Activated CD4-positive, alpha-beta memory T cell treated with anti-CD3 and anti-CD28 coated beads for 36 hours (primary cell): ENCODE data around the gene CALN1. TPM values are rescaled to one million over a fixed set of nuclear protein-coding genes. Genes with fewer than 3 reads are reported as not detected.
"Not testable (repeated sequence)": the region's sequence is repeated elsewhere in the genome, so short reads cannot be mapped to it uniquely, and the experiment has no call there.

Source experiments
- CTCF ChIA-PET: fragments of 350-600 bp; sonication (Branson Sonifier 250); formaldehyde crosslinking; loops from one replicate; lab custom pipeline; 2021; ENCODE audit warnings: antibody characterized with exemption, inconsistent platforms; lab: Charles Lee
- POLR2A ChIA-PET: fragments of 350-600 bp; sonication (Branson Sonifier 250); formaldehyde crosslinking; loops from one replicate; lab custom pipeline; 2021; ENCODE audit warnings: antibody characterized with exemption; lab: Charles Lee
- DNase-seq: peaks from one replicate; pipeline ENCODE4 v3.0.0-alpha.2; 2020
- H3K27ac Mint-ChIP-seq: one replicate; pipeline ENCODE4 v1.8.0; 2021; ENCODE audit warnings: mixed read lengths
- H3K27me3 Mint-ChIP-seq: one replicate; pipeline ENCODE4 v1.8.0; 2021; ENCODE audit warnings: mixed read lengths
- H3K36me3 Mint-ChIP-seq: one replicate; pipeline ENCODE4 v1.8.0; 2021; ENCODE audit warnings: mixed read lengths
- H3K4me1 Mint-ChIP-seq: one replicate; pipeline ENCODE4 v1.8.0; 2021; ENCODE audit warnings: low read depth, mixed read lengths
- H3K4me3 Mint-ChIP-seq: one replicate; pipeline ENCODE4 v1.8.0; 2021; ENCODE audit warnings: mild to moderate bottlenecking, mixed read lengths
- H3K9me3 Mint-ChIP-seq: one replicate; pipeline ENCODE4 v1.8.0; 2021; ENCODE audit warnings: mixed read lengths
- intact Hi-C: fragments of 100-400 bp; cut with micrococcal nuclease; formaldehyde crosslinking; loops from one replicate; pipeline ENCODE4 v1.15.1; 2023
- total RNA-seq, 2 experiments: library from RNA; stranded (reverse); gene quantifications; one replicate each; pipeline ENCODE4 v1.2.3, GENCODE V29; 2021

The CALN1 gene
- total RNA-seq, 2 experiments from 2014 or later = not detected

DNA sequence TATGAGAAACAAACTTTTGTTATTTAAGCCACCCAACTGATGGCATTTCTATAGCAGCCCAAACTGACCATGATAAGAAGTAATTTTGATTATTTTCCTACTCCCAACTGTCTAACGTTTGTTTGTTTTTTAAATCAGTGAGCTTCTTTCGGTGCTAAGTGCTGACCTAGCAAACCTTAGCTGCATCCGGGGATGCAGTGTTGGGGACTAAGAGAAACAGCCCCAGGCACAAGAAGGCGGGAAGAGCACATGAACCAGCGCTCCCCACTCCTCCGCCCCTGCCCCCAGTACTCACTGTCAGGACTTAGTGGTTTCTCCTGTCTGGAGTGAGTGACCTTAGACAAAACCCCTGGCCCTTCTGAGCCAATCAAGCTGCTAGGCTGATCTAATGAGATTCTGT, 168.8 kb downstream of the CALN1 start:
- H3K27me3 Mint-ChIP-seq = no peaks in the 10 kb centered on the region
- POLR2A ChIA-PET = no interaction called here

DNA sequence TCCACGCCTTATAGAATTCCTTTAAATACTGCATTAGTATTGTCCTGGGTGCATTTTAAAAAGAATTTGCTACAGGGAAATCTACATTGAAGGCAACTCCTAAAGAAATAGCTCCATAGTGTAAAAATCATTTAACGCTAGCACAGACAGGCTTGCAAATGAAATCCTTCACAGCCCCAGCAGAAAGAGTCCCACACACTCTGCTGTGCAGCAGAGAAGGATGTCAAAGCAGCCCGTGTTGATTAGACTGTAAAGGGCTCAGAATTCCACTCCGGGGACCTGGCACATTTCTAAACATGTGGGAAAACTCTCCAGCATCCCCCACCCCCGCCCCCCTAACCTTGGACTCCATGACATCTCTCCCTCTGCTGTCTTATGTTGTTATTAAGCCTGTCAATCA, 176.8 kb downstream of the CALN1 start:
- Mint-ChIP-seq H3K27me3 (no peaks in the 10 kb centered on the region), H3K9me3 (peaks cover 4% of the 10 kb centered on the region), H3K4me1 (no peaks in the 10 kb centered on the region), H3K36me3 (no peaks in the 10 kb centered on the region), H3K4me3 (no peak overlapping the region), H3K27ac (no peak overlapping the region)
- ChIA-PET CTCF (no interaction called here), POLR2A (no interaction called here)
- no peak for DNase-seq
- intact Hi-C loops = no loop called here

More for the DNA sequence above, 168.8 kb downstream of the CALN1 start:
- intact Hi-C loops = no loop called here
- no peak overlapping the region for H3K27ac Mint-ChIP-seq
- no peaks in the 10 kb centered on the region for H3K36me3 Mint-ChIP-seq
- H3K9me3 Mint-ChIP-seq = peaks cover 7% of the 10 kb centered on the region
- CTCF ChIA-PET = no interaction called here
- no peak for DNase-seq
- H3K4me3 Mint-ChIP-seq = no peak overlapping the region
- no peaks in the 10 kb centered on the region for H3K4me1 Mint-ChIP-seq

DNA sequence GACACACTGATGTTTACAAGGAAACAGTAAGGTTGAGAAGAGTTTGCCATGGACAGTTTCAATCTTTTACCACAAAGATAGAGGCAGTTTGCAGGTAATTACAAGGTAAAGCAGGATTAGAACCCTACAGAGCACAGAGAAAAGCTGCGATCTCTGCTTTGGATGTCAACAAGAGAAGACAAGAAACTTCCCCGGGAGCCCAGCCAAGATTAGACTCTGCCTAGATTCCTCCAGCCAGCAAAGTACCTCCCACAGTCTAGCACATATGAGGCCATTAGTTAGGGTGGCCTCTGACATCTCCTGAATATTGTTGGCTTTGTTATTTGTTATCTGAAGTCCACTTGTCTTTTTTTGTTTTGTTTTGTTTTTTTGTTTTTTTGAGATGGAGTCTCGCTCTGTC, 178.1 kb downstream of the CALN1 start:
- H3K27ac Mint-ChIP-seq = no peak overlapping the region
- no peaks in the 10 kb centered on the region for H3K4me1 Mint-ChIP-seq
- no peak overlapping the region for H3K4me3 Mint-ChIP-seq
- POLR2A ChIA-PET = no interaction called here
- H3K9me3 Mint-ChIP-seq = peaks cover 7% of the 10 kb centered on the region
- intact Hi-C loops = no loop called here
- H3K36me3 Mint-ChIP-seq = no peaks in the 10 kb centered on the region
- no peak for DNase-seq
- CTCF ChIA-PET = no interaction called here
- no peaks in the 10 kb centered on the region for H3K27me3 Mint-ChIP-seq

DNA sequence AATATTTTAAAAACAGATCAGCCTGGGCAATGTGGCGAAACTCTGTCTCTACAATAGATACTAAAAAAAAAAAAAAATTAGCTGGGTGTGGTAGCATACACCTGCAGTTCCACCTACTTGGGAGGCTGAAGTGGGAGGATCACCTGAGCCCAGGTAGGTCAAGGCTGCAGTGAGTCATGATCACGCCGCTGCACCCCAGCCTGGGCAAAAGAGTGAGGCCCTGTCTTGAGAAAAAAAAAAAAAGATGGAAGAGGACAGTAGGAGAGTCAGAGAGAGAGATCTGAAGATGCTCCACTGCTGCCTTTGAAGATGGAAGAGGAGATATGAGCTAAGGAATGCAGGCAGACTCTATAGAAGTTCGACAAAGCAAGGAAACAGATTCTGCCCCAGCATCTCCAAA, 181.9 kb downstream of the CALN1 start:
- POLR2A ChIA-PET = no interaction called here
- Mint-ChIP-seq H3K9me3 (peaks cover 18% of the 10 kb centered on the region), H3K27ac (no peak overlapping the region), H3K27me3 (no peaks in the 10 kb centered on the region), H3K36me3 (no peaks in the 10 kb centered on the region), H3K4me1 (no peaks in the 10 kb centered on the region), H3K4me3 (no peak overlapping the region)
- intact Hi-C loops = no loop called here
- DNase-seq = no peak
- CTCF ChIA-PET = no interaction called here

DNA sequence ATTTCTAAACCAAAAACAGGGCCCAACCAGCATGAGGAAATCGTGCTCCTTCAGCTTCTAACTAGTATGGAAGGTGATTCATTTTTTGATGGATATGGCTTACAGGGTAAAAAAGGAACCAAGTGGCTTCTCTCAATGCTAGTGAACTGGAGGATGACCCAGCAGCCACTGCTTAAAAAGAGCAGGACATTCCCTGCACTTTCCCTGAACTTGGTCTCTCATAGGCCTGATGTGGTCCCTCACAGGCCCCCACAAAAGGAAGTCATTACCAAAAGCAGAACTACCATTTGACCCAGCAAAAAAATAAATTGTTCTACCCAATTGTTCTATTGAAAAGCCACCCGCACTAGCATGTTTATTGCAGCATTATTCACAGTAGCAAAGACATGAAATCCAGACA, 188.8 kb downstream of the CALN1 start:
- Mint-ChIP-seq H3K9me3 (peaks cover 28% of the 10 kb centered on the region), H3K4me1 (no peaks in the 10 kb centered on the region), H3K27ac (no peak overlapping the region), H3K4me3 (no peak overlapping the region), H3K27me3 (no peaks in the 10 kb centered on the region), H3K36me3 (no peaks in the 10 kb centered on the region)
- ChIA-PET CTCF (no interaction called here), POLR2A (no interaction called here)
- intact Hi-C loops = no loop called here
- DNase-seq = no peak

DNA sequence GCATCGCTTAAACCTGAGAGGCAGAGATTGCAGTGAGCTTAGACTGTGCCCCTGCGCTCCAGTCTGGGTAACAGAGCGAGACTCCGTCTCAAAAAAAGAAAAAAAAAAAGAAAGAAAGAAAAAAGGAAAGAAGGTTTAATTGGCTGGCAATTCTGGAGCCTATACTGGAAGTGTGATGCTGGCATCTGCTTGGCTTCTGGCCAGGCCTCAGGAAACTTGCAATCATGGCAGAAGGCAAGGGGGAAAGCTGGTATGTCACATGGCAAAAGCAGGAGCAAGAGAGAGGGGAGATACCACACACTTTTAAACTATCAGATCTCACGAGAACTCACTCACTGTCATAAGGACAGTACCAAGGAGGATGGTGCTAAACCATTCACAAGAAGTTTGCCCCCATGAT, 190.0 kb downstream of the CALN1 start:
- no peak for DNase-seq
- no peak overlapping the region for H3K4me3 Mint-ChIP-seq
- intact Hi-C loops = no loop called here
- CTCF ChIA-PET = no interaction called here
- H3K9me3 Mint-ChIP-seq = peaks cover 21% of the 10 kb centered on the region
- H3K4me1 Mint-ChIP-seq = no peaks in the 10 kb centered on the region
- H3K27ac Mint-ChIP-seq = no peak overlapping the region
- H3K36me3 Mint-ChIP-seq = no peaks in the 10 kb centered on the region
- no peaks in the 10 kb centered on the region for H3K27me3 Mint-ChIP-seq
- POLR2A ChIA-PET = no interaction called here

DNA sequence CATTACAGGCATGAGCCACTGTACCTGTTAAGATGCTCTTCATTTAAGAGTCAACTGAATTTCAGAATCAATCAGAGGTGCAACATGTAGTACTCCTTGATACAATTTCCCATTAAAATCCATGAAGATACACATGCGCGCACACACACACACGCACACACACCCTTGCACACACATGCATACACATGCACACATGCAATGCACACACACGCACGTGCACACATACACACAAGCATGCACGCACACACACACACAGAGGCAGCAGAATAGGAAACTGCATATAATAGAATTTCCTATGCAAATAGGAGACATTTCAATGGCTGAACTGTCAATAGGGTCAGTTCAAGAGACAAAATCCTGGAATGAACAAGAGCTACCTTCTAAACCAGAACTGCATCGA, 192.6 kb downstream of the CALN1 start:
- no peak overlapping the region for H3K27ac Mint-ChIP-seq
- H3K9me3 Mint-ChIP-seq = peaks cover 12% of the 10 kb centered on the region
- intact Hi-C loops = no loop called here
- CTCF ChIA-PET = no interaction called here
- no peaks in the 10 kb centered on the region for H3K4me1 Mint-ChIP-seq
- no peaks in the 10 kb centered on the region for H3K36me3 Mint-ChIP-seq
- POLR2A ChIA-PET = no interaction called here
- no peaks in the 10 kb centered on the region for H3K27me3 Mint-ChIP-seq
- no peak overlapping the region for H3K4me3 Mint-ChIP-seq
- DNase-seq = no peak

DNA sequence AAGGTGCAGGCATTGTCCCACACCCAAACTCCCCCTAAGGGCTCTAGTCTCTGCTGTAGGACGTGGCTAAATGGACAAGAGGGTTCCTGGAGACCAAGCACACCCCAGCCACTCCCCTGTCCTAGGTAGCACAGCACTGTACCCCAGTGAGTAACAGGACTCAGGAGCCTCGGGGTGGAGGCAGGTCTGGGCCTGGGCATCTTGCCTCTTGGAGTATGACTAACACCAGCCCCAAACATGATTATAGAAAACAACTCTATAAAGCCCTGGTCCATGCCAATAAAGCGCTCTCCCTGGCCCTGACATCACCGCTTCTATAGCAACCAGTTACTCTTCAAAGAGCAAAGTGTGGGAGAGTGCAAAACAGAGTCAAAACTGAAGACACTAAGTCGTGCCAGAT, 195.0 kb downstream of the CALN1 start:
- Mint-ChIP-seq H3K4me3 (no peak overlapping the region), H3K27me3 (no peaks in the 10 kb centered on the region), H3K36me3 (no peaks in the 10 kb centered on the region), H3K9me3 (peaks cover 10% of the 10 kb centered on the region), H3K27ac (no peak overlapping the region), H3K4me1 (no peaks in the 10 kb centered on the region)
- DNase-seq = no peak
- CTCF ChIA-PET = no interaction called here
- POLR2A ChIA-PET = no interaction called here
- intact Hi-C loops = no loop called here

DNA sequence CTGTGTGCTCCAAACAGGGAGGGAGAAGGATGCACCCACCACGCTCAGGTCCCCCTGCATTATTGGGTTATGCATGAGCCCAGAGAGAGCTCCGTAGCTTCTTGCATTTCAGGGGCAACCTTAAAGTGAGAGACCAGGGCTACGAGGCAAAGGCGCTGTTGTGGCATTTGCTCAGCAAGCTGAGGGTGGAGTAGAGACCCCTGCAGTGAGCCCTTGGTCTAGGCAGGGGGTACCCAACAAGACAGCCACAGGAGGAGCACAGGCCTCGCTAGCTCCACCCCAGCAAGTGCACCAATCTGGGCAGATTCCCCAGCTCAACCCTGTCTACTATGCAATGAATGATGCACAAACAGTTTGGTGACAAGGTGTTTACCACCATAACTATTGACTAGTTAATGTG, 198.4 kb downstream of the CALN1 start:
- Mint-ChIP-seq H3K4me3 (no peak overlapping the region), H3K9me3 (peaks cover 19% of the 10 kb centered on the region), H3K27ac (no peak overlapping the region), H3K27me3 (no peaks in the 10 kb centered on the region), H3K4me1 (no peaks in the 10 kb centered on the region), H3K36me3 (no peaks in the 10 kb centered on the region)
- no peak for DNase-seq
- POLR2A ChIA-PET = no interaction called here
- CTCF ChIA-PET = no interaction called here
- intact Hi-C loops = no loop called here

DNA sequence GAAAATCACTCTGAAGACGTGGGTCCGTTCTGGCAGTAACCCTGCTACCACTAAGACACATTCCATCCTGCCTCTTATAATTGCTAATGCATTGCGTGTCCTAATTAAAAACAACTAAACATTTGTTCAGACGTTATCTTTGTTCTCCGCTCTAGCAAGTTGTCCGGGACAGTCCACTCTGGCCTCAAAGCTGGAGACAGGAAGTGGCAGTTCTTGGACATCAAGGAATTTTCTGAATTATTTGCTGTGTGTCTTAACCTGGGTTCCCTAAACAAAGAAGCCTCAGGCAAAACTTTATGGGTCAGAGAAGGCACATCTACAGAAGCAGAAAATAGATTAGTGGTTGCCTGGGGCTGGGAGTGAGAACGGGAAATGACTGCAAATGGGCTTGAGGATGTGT, 199.1 kb downstream of the CALN1 start:
- intact Hi-C loops = no loop called here
- ChIA-PET CTCF (no interaction called here), POLR2A (no interaction called here)
- Mint-ChIP-seq H3K4me3 (no peak overlapping the region), H3K27me3 (no peaks in the 10 kb centered on the region), H3K27ac (no peak overlapping the region), H3K4me1 (no peaks in the 10 kb centered on the region), H3K9me3 (peaks cover 20% of the 10 kb centered on the region), H3K36me3 (no peaks in the 10 kb centered on the region)
- no peak for DNase-seq

DNA sequence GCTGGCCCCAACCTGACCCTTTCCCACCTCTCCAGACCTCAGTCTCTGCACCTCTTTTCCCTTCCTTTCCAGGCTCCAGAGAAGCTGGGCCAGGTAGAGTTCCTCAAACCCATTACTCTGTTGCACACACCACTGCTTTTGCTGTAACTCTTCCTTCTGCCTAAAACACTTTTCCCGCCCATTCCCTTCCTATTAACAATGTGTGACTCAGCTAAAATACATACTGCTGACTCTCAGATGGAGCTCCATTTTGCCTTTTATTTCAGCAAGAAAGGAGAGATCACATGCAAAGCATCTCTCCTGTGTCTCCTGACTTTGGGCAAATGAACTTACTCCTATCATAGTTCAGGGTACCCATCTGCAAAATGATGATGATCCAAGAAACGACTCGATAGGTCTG, 201.0 kb downstream of the CALN1 start:
- DNase-seq = no peak
- Mint-ChIP-seq H3K4me3 (no peak overlapping the region), H3K27me3 (no peaks in the 10 kb centered on the region), H3K4me1 (no peaks in the 10 kb centered on the region), H3K36me3 (no peaks in the 10 kb centered on the region), H3K27ac (no peak overlapping the region), H3K9me3 (peaks cover 20% of the 10 kb centered on the region)
- ChIA-PET CTCF (no interaction called here), POLR2A (no interaction called here)
- intact Hi-C loops = no loop called here

DNA sequence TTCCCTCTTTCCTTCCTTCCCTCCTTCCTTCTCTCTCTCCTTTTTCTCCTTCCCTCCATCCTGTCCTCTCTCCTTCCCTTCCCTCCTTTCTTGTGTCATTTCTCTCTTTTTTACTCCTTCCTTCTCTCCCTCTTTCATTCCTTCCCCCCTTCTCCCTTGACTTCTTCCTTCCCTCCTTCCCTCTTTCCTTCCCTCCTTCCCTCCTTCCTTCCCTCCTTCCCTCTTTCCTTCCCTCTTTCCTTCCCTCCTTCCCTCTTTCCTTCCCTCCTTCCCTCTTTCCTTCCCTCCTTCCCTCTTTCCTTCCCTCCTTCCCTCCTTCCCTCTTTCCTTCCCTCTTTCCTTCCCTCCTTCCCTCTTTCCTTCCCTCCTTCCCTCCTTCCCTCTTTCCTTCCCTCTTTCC, 203.1 kb downstream of the CALN1 start:
- H3K4me1 Mint-ChIP-seq, H3K36me3 Mint-ChIP-seq, POLR2A ChIA-PET, intact Hi-C loops, H3K27ac Mint-ChIP-seq, H3K27me3 Mint-ChIP-seq, H3K4me3 Mint-ChIP-seq, DNase-seq, CTCF ChIA-PET: not testable (repeated sequence)
- H3K9me3 Mint-ChIP-seq = peaks cover 18% of the 10 kb centered on the region

DNA sequence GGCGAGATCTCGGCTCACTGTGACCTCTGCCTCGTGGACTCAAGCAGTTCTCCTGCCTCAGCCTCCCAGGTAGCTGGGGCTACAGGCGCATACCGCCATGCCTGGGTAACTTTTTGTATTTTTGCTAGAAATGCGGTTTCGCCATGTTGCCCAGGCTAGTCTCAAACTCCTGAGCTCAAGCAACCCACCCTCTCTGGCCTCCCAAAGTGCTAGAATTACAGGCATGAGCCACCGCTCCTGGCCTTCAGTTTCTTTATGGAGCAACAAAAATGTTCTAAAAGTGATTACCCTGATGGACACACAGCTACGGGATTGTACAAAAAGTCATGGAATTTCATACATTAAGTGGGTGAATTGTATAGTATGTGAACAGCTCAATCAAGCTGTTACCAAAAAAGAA, 216.0 kb downstream of the CALN1 start:
- CTCF ChIA-PET = no interaction called here
- DNase-seq = no peak
- intact Hi-C loops = no loop called here
- POLR2A ChIA-PET = no interaction called here
- peaks cover 11% of the 10 kb centered on the region for H3K9me3 Mint-ChIP-seq
- H3K4me1 Mint-ChIP-seq = no peaks in the 10 kb centered on the region
- H3K36me3 Mint-ChIP-seq = no peaks in the 10 kb centered on the region
- no peak overlapping the region for H3K27ac Mint-ChIP-seq
- H3K27me3 Mint-ChIP-seq = no peaks in the 10 kb centered on the region
- no peak overlapping the region for H3K4me3 Mint-ChIP-seq

DNA sequence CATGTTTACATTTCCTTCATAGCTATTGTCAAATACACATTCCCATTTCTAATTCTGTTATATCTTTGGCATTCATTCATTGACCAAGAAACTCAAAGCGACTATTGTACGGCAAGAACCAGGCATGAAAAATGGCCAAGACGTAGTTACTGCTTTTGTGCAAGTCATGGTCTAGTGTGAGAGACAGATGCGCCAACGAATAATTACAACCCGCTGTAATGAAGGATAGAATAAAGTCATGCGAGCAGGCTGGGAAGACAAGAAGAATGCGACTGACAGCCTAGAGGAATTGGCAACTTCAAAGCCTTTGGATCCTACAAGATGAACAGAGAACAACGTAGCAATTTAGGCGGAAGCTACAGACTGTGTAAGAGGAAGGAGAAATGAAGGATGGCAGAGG, 221.2 kb downstream of the CALN1 start:
- DNase-seq = no peak
- POLR2A ChIA-PET = no interaction called here
- CTCF ChIA-PET = no interaction called here
- Mint-ChIP-seq H3K4me3 (no peak overlapping the region), H3K27ac (no peak overlapping the region), H3K36me3 (no peaks in the 10 kb centered on the region), H3K9me3 (peaks cover 18% of the 10 kb centered on the region), H3K4me1 (no peaks in the 10 kb centered on the region), H3K27me3 (no peaks in the 10 kb centered on the region)
- intact Hi-C loops = no loop called here
